A673 (cell line): ENCODE data around the gene MRTFA.
A peak's percentile ranks its signal among the peaks of the same experiment; 100 is the strongest.

Experiments used
- EZH2 ChIP-seq: fragments of 200-600 bp; sonication (generic); IDR thresholded peaks from 2 replicates; pipeline ENCODE4 v1.6.1; 2017; ENCODE audit warnings: borderline replicate concordance, low read depth, mild to moderate bottlenecking, mixed read lengths, antibody characterized with exemption, low read length; ENCODE audit not compliant: poor library complexity, severe bottlenecking
- TF ChIP-seq, protein P1 (sequence below): fragments of 300-800, 200-600 bp; sonication (generic); conservative IDR thresholded peaks from 2 replicates; pipeline ENCODE4 v1.5.1; 2017; ENCODE audit warnings: low read depth, mild to moderate bottlenecking, antibody characterized with exemption, low read length, moderate library complexity, mixed read lengths

DNA sequence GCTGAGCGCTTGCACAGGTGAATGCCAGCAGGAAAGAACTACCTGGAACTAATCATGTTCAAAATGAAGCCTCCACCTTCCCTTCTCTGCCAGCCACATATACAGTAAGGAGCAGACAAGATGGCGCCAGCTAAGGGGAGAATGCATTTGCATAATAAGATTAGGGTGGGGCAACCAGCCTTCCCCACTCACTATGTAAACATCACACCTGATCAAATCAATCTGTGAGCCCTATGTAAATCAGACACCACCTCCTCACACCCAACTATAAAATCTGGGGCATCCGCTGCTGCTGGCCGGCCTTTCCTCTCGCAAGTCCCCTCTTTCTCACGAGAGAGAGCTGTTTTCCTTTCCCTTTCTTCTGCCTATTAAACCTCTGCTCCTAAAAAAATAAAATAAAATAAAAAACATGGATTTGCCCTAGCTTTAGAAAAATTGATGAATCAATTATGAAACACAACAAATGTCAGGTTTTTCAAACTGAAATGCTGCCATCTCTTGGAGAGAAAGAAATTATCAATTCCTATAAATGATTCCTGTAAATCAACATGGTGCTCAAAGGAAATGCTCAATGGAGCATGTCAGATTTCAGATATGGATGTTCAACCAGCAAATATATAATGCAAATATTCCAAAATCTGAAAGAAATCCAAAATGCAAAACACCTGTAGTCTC, 157.3 kb downstream of the MRTFA start:
- TF ChIP-seq, protein P1, sequence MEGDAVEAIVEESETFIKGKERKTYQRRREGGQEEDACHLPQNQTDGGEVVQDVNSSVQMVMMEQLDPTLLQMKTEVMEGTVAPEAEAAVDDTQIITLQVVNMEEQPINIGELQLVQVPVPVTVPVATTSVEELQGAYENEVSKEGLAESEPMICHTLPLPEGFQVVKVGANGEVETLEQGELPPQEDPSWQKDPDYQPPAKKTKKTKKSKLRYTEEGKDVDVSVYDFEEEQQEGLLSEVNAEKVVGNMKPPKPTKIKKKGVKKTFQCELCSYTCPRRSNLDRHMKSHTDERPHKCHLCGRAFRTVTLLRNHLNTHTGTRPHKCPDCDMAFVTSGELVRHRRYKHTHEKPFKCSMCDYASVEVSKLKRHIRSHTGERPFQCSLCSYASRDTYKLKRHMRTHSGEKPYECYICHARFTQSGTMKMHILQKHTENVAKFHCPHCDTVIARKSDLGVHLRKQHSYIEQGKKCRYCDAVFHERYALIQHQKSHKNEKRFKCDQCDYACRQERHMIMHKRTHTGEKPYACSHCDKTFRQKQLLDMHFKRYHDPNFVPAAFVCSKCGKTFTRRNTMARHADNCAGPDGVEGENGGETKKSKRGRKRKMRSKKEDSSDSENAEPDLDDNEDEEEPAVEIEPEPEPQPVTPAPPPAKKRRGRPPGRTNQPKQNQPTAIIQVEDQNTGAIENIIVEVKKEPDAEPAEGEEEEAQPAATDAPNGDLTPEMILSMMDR: peak; percentile 48
- TF ChIP-seq EZH2: no peak
